SK-N-SH (cell line): ENCODE measurements around the gene STRA8. TPM values are rescaled to one million over a fixed set of nuclear protein-coding genes. Genes with fewer than 3 reads are reported as not detected.

Source experiments
- CTCF ChIA-PET: fragments of 300-600, 350-600 bp; formaldehyde crosslinking; extraction: SDS; loops from one replicate; lab custom pipeline; 2021; lab: Yijun Ruan, JAX
- POLR2A ChIA-PET: fragments of 350-600 bp; sonication (Branson Sonifier 250); formaldehyde crosslinking; extraction: SDS; loops from one replicate; lab custom pipeline; 2020; ENCODE audit warnings: antibody characterized with exemption, inconsistent platforms; lab: Yijun Ruan, JAX
- DNase-seq: peaks from one replicate; pipeline ENCODE4 v3.0.0; 2012
- H2AFZ ChIP-seq: fragments of 200-600 bp; sonication (generic); 2 replicates; pipeline ENCODE4 v1.8.1; 2016; ENCODE audit warnings: antibody characterized with exemption, mild to moderate bottlenecking, low read depth
- H3F3A ChIP-seq: fragments of 200-600 bp; sonication (generic); replicated peaks from 2 replicates; pipeline ENCODE3; 2016; ENCODE audit warnings: antibody characterized with exemption, mild to moderate bottlenecking; ENCODE audit not compliant: insufficient read depth
- H3K27ac ChIP-seq, 2 experiments: fragments of 200-500 bp in 1 of 2; fragments of 200-600 bp in 1 of 2; sonication (Bioruptor generic) in 1 of 2; sonication (generic), shearing (Covaris generic) in 1 of 2; 2 replicates each; pipeline versions ENCODE4 v1.5.1 to v1.6.1; 2014 to 2016; ENCODE audit warnings: low read depth in 2 of 2, inconsistent platforms in 1 of 2, low read length in 1 of 2, mild to moderate bottlenecking in 1 of 2, mixed read lengths in 1 of 2
- H3K27me3 ChIP-seq: fragments of 200-600 bp; sonication (generic), shearing (Covaris generic); 2 replicates; pipeline ENCODE4 v1.6.1; 2016; ENCODE audit warnings: mixed run types; ENCODE audit not compliant: insufficient read depth
- H3K36me3 ChIP-seq, 2 experiments: fragments of 200-500 bp in 1 of 2; fragments of 200-600 bp in 1 of 2; sonication (Bioruptor generic) in 1 of 2; sonication (generic) in 1 of 2; replicated peaks in 1 of 2; 2 replicates each; pipeline versions ENCODE3 to v1.5.1; 2014 to 2016; ENCODE audit warnings: low read length in 1 of 2, mild to moderate bottlenecking in 1 of 2; ENCODE audit not compliant: insufficient read depth in 2 of 2, control insufficient read depth in 1 of 2
- H3K4me1 ChIP-seq, 2 experiments: fragments of 200-500 bp in 1 of 2; fragments of 200-600 bp in 1 of 2; sonication (Bioruptor generic) in 1 of 2; sonication (generic), shearing (Covaris generic) in 1 of 2; 2 replicates each; pipeline versions ENCODE4 v1.5.1 to v1.6.1; 2014 to 2016; ENCODE audit warnings: low read depth in 1 of 2, low read length in 1 of 2, mixed run types in 1 of 2; ENCODE audit not compliant: insufficient read depth in 2 of 2, control insufficient read depth in 1 of 2
- H3K4me2 ChIP-seq: fragments of 200-600 bp; sonication (generic), shearing (Covaris generic); 2 replicates; pipeline ENCODE4 v1.6.1; 2017; ENCODE audit warnings: mixed run types
- H3K4me3 ChIP-seq, 2 experiments: fragments of 200-500 bp in 1 of 2; fragments of 200-600 bp in 1 of 2; sonication (Bioruptor generic) in 1 of 2; sonication (generic), shearing (Covaris generic) in 1 of 2; 2 replicates each; pipeline versions ENCODE4 v1.5.1 to v1.8.1; 2014 to 2016; ENCODE audit warnings: low read depth in 2 of 2, inconsistent platforms in 1 of 2, low read length in 1 of 2, mild to moderate bottlenecking in 1 of 2, mixed read lengths in 1 of 2, moderate library complexity in 1 of 2
- H3K79me2 ChIP-seq: fragments of 200-600 bp; sonication (generic); 2 replicates; pipeline ENCODE4 v1.8.1; 2017; ENCODE audit warnings: mild to moderate bottlenecking; ENCODE audit not compliant: insufficient read depth
- H3K9ac ChIP-seq: fragments of 200-600 bp; sonication (generic); 2 replicates; pipeline ENCODE4 v1.6.1; 2017; ENCODE audit warnings: mixed run types
- H3K9me2 ChIP-seq: fragments of 200-600 bp; sonication (generic); 2 replicates; pipeline ENCODE4 v1.6.1; 2017; ENCODE audit warnings: mixed run types
- H3K9me3 ChIP-seq: fragments of 200-600 bp; sonication (generic); 2 replicates; pipeline ENCODE4 v1.6.1; 2017; ENCODE audit warnings: mixed run types, mild to moderate bottlenecking, moderate library complexity
- H4K20me1 ChIP-seq: fragments of 200-600 bp; sonication (generic); 2 replicates; pipeline ENCODE4 v1.6.1; 2017; ENCODE audit warnings: mild to moderate bottlenecking, mixed run types; ENCODE audit not compliant: insufficient read depth
- CHD2 ChIP-seq: fragments of 150-350 bp; IDR thresholded peaks from 2 replicates; pipeline ENCODE4 v1.6.1; 2018; ENCODE audit warnings: low read length; ENCODE audit not compliant: partially characterized antibody
- ELF1 ChIP-seq: IDR thresholded peaks from 2 replicates; pipeline ENCODE4 v1.4.0; 2012
- EP300 ChIP-seq, 2 experiments: IDR thresholded peaks; 2 replicates each; pipeline versions ENCODE4 v1.4.0 to v1.6.1; 2012; ENCODE audit warnings: borderline replicate concordance in 1 of 2, low read depth in 1 of 2, low read length in 1 of 2
- EZH2phosphoT487 ChIP-seq: fragments of 200-600 bp; sonication (generic); IDR thresholded peaks from 2 replicates; pipeline ENCODE4 v1.6.1; 2017; ENCODE audit warnings: low read depth, mixed run types, mild to moderate bottlenecking, antibody characterized with exemption, moderate library complexity, borderline replicate concordance
- FOSL2 ChIP-seq: IDR thresholded peaks from 2 replicates; pipeline ENCODE4 v1.4.0; 2012; ENCODE audit warnings: low read depth, mild to moderate bottlenecking, moderate library complexity, borderline replicate concordance
- FOXJ3 ChIP-seq: sonication (generic); formaldehyde crosslinking; IDR thresholded peaks from 2 replicates; pipeline ENCODE4 v1.5.1; 2020; ENCODE audit warnings: mild to moderate bottlenecking, missing genetic modification reagents
- FOXM1 ChIP-seq: IDR thresholded peaks from 2 replicates; pipeline ENCODE4 v1.4.0; 2012; ENCODE audit warnings: low read depth, mild to moderate bottlenecking
- GABPA ChIP-seq: IDR thresholded peaks from 2 replicates; pipeline ENCODE4 v1.4.0; 2012; ENCODE audit warnings: low read depth, mild to moderate bottlenecking
- IRF3 ChIP-seq: fragments of 150-350 bp; IDR thresholded peaks from 2 replicates; pipeline ENCODE4 v1.6.1; 2016; ENCODE audit warnings: mild to moderate bottlenecking, low read depth, low read length
- JUND ChIP-seq: IDR thresholded peaks from 2 replicates; pipeline ENCODE4 v1.4.0; 2012
- NFIC ChIP-seq: IDR thresholded peaks from 2 replicates; pipeline ENCODE4 v1.4.0; 2012; ENCODE audit warnings: borderline replicate concordance
- NRF1 ChIP-seq: IDR thresholded peaks from 2 replicates; pipeline ENCODE4 v1.6.1; 2012; ENCODE audit warnings: low read depth, mild to moderate bottlenecking, low read length
- PBX3 ChIP-seq: IDR thresholded peaks from 2 replicates; pipeline ENCODE4; 2012
- RAD21 ChIP-seq: IDR thresholded peaks from 2 replicates; pipeline ENCODE4 v1.6.1; 2012; ENCODE audit warnings: mild to moderate bottlenecking, low read length
- RXRA ChIP-seq: IDR thresholded peaks from 2 replicates; pipeline ENCODE4 v1.4.0; 2012; ENCODE audit warnings: low read depth, mild to moderate bottlenecking, borderline replicate concordance
- SIN3A ChIP-seq: IDR thresholded peaks from 2 replicates; pipeline ENCODE4 v1.6.1; 2012; ENCODE audit warnings: low read depth, mild to moderate bottlenecking, low read length, moderate library complexity, borderline replicate concordance
- TCF12 ChIP-seq: IDR thresholded peaks from 2 replicates; pipeline ENCODE4 v1.4.0; 2012
- TEAD4 ChIP-seq: IDR thresholded peaks from 2 replicates; pipeline ENCODE4 v1.4.0; 2012; ENCODE audit warnings: mild to moderate bottlenecking, borderline replicate concordance; ENCODE audit not compliant: insufficient read depth
- USF1 ChIP-seq: IDR thresholded peaks from 2 replicates; pipeline ENCODE4 v1.4.0; 2012; ENCODE audit warnings: low read depth, borderline replicate concordance
- YY1 ChIP-seq: IDR thresholded peaks from 2 replicates; pipeline ENCODE4 v1.4.0; 2012; ENCODE audit warnings: low read depth, mild to moderate bottlenecking
- ZBTB33 ChIP-seq: IDR thresholded peaks from 2 replicates; pipeline ENCODE4 v1.4.0; 2012; ENCODE audit warnings: low read depth, borderline replicate concordance
- WGBS: methylation state at CpG from one replicate; pipeline ENCODE4 v1.1.6; 2017; ENCODE audit warnings: low lambda C conversion rate; 5-methylcytosine and 5-hydroxymethylcytosine counted together
- polyA plus RNA-seq, 3 experiments: library from polyadenylated mRNA; depleted of rRNA; stranded (reverse); fragments of >200 nt; gene quantifications; 2 replicates each; pipeline ENCODE4 v1.2.3, GENCODE V29; 2012

STRA8 gene
- polyA plus RNA-seq, 1 of the 3 experiments (the other 2 are of a cell fraction), result not detected

- H3K9ac ChIP-seq, result no peak overlapping the region
- 78% methylated on average over 6 of the region's 6 CpGs for WGBS
- no peaks in the 10 kb centered on the region for H3K9me2 ChIP-seq
- H3K4me3 ChIP-seq, result no peak overlapping the region
- ChIA-PET POLR2A (interaction anchor here (0.6 kb wide), 1 partner anchor 58 kb away, joined by 3 read pairs; no protein-coding TSS in a partner anchor), CTCF (interaction anchor here (2.5 to 6.6 kb wide), 2 partner anchors 15 to 386 kb away, joined by 7 to 72 read pairs; no protein-coding TSS in a partner anchor)
- H3K36me3 ChIP-seq, result no peaks in the 10 kb centered on the region
- no peaks in the 10 kb centered on the region for H3K79me2 ChIP-seq
- no peak overlapping the region for H2AFZ ChIP-seq
- no peaks in the 10 kb centered on the region for H3K9me3 ChIP-seq
- no peak overlapping the region for H3K4me2 ChIP-seq
- DNase-seq, result no peak
- H3K27me3 ChIP-seq, result no peaks in the 10 kb centered on the region
- no peak overlapping the region for H3K27ac ChIP-seq
- TF ChIP-seq ZBTB33 (no peak), FOXJ3 (no peak), NFIC (no peak), PBX3 (no peak), TEAD4 (no peak), EZH2phosphoT487 (no peak), RXRA (no peak), GABPA (no peak), SIN3A (no peak), CHD2 (no peak)
- peaks cover 5 to 14% of the 10 kb centered on the region in 2 experiments; a peak in 3 of 4 replicates for H3K4me1 ChIP-seq
- H4K20me1 ChIP-seq, result no peaks in the 10 kb centered on the region
- peaks cover 6% of the 10 kb centered on the region for H3F3A ChIP-seq
These were observed 26.1 kb downstream of the STRA8 start for GRCh38 chr7:135259702-135260101.

GRCh38 chr7:135260470-135260869 is 26.8 kb downstream of the STRA8 start:
- H3K27ac ChIP-seq, result no peak overlapping the region
- DNase-seq, result no peak
- H3K4me3 ChIP-seq, result no peak overlapping the region
- H3F3A ChIP-seq, result no peaks in the 10 kb centered on the region
- H3K4me1 ChIP-seq, result peaks cover 0 to 14% of the 10 kb centered on the region in 2 experiments; a peak in 1 of 4 replicates
- CTCF ChIA-PET, result interaction anchor here (1.2 to 6.6 kb wide), 7 partner anchors 14 to 385 kb away, joined by 3 to 72 read pairs (median 7); partner anchors contain the start of gene STRA8
- TF ChIP-seq NRF1 (no peak), ELF1 (no peak), USF1 (no peak), GABPA (no peak), TCF12 (no peak), YY1 (no peak), EP300 (IDR thresholded peaks at IDR 0.05; ENCODE audit: borderline replicate concordance in 1 of 2, low read depth in 1 of 2, low read length in 1 of 2) (no peak), JUND (no peak), TEAD4 (no peak), FOXM1 (no peak), SIN3A (no peak), FOSL2 (no peak), PBX3 (no peak), IRF3 (no peak), RAD21 (no peak)
- TF ChIP-seq, all 33 proteins: peak for 0
- WGBS, result 91% methylated on average over 2 of the region's 2 CpGs
- no peaks in the 10 kb centered on the region for H4K20me1 ChIP-seq
- no peaks in the 10 kb centered on the region for H3K79me2 ChIP-seq
- H3K9me3 ChIP-seq, result no peaks in the 10 kb centered on the region
- no peak overlapping the region for H3K9ac ChIP-seq
- H3K9me2 ChIP-seq, result no peaks in the 10 kb centered on the region
- H3K27me3 ChIP-seq, result no peaks in the 10 kb centered on the region
- no peak overlapping the region for H2AFZ ChIP-seq
- POLR2A ChIA-PET, result no interaction called here
- H3K4me2 ChIP-seq, result no peak overlapping the region
- H3K36me3 ChIP-seq, result no peaks in the 10 kb centered on the region
